D341Med (cell line): ENCODE measurements around the gene TACC3.

Experiments used
- DNase-seq: peaks from one replicate; pipeline ENCODE4 v3.0.0; 2012; ENCODE audit warnings: low spot score

TACC3 gene

GRCh38 chr4:1746919-1747602 is 25.7 kb downstream of the TACC3 start:
- no peak for DNase-seq

- DNase-seq, result no peak
Observed at GRCh38 chr4:1747603-1747967, 26.3 kb downstream of the TACC3 start.

DNA sequence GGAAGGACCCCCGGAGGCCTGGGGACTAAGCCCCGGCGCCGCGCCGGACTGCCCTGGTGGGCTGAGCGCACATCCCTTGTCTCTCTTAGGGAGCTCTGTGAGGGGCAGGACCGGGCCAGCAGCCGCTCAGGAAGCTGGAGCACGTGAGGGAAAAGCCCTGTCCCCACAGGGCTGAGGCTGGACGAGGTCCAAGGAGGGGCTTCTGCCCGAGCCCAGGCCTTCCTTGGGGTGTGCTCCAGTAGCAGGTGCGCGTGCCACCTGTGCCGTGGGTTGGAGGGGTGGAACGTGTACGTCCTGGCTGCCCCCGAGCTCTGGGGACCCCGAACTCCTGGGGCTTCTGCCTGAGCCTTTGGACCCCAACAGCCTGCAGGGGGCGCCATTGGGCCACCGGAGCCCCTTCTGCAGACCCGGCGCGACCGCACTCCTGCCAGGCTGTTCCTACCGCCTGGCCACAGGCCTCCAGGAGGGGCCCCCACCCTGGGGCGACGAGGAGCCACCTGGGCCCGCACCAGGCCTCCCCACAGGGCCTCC is 27.2 kb downstream of the TACC3 start:
- DNase-seq, result peak; percentile 97

GRCh38 chr4:1749370-1749769 is 28.0 kb downstream of the TACC3 start:
- no peak for DNase-seq

- DNase-seq, result no peak
Observed at GRCh38 chr4:1749826-1750225, 28.5 kb downstream of the TACC3 start.

GRCh38 chr4:1750381-1751154 is 29.2 kb downstream of the TACC3 start:
- no peak for DNase-seq

- no peak for DNase-seq
Observed at GRCh38 chr4:1751155-1751918, 30.0 kb downstream of the TACC3 start.

- DNase-seq, result no peak
Observed at GRCh38 chr4:1751919-1752283, 30.6 kb downstream of the TACC3 start.

GRCh38 chr4:1752284-1753041 is 31.1 kb downstream of the TACC3 start:
- DNase-seq, result no peak

DNA sequence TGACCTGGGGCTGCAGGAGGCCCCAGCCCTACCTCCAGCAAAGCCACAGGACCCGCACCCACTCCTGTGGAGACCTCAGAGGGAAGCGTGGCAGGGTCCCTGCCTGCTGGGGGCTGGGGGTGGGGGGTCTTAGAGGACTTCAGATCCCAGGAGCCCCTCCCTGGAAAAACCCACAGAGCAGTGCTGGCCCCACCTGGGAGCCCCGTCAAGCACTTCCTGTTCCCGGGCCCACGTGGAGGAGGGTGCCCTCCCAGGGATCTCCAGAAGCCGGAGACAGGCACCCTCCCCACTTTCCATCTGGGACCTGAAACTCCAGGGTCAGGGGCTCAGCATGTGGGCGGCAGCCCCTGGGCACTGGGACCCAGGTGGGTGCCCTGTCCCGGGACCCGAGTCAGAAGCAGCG is 32.0 kb downstream of the TACC3 start:
- no peak for DNase-seq

DNA sequence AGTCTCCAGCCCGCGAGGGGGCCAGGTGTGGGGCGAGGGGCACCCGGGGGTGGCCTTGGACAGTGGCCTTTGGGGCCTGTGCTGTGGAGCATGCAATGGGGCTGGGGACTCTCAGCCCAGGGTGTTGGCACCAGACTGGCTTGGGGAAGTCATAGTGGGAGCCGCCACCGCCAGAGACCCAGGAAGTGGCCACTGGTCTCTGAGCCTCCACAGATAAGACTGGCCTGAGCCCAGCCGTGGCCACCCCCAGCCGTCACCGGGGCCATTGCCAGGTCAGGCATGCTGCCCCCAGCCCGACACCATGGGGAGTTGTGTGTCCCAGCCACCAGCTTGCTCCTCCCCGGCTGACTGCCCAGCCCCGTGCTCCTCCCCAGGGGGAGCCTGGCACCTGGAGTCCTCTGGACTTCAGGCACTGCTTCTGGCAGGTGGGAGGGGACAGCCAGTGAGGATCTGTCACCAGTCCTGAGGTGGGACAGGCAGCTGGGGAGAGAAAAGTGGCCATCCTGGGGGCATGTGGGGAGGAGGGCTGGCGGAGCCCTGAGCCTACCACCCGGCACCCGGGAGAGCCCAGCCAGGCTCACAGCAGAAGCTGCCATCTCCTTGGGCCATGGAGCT is 32.5 kb downstream of the TACC3 start:
- DNase-seq, result no peak

GRCh38 chr4:1754336-1754735 is 33.0 kb downstream of the TACC3 start:
- DNase-seq, result no peak

DNA sequence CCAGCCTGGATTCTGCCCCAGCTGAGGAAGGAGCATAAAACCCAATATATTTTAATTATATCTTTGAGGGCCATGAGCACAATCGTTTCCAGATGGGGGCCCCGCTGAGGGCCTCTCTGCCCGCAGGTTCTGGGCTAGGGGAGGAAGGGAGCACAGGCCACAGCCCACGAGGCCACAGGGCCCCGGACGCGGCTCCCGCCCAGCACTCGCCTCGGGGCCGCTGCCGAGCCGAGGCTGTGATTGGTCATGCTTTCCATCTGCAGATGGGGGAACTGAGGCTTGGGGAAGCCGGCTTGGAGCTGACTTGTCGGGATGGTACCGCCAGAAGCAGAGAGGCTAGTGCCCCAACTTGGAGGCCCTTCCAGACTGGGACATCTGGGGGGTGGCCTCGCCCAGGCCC is 34.0 kb downstream of the TACC3 start:
- DNase-seq, result no peak

GRCh38 chr4:1756079-1756478 is 34.8 kb downstream of the TACC3 start:
- no peak for DNase-seq

DNA sequence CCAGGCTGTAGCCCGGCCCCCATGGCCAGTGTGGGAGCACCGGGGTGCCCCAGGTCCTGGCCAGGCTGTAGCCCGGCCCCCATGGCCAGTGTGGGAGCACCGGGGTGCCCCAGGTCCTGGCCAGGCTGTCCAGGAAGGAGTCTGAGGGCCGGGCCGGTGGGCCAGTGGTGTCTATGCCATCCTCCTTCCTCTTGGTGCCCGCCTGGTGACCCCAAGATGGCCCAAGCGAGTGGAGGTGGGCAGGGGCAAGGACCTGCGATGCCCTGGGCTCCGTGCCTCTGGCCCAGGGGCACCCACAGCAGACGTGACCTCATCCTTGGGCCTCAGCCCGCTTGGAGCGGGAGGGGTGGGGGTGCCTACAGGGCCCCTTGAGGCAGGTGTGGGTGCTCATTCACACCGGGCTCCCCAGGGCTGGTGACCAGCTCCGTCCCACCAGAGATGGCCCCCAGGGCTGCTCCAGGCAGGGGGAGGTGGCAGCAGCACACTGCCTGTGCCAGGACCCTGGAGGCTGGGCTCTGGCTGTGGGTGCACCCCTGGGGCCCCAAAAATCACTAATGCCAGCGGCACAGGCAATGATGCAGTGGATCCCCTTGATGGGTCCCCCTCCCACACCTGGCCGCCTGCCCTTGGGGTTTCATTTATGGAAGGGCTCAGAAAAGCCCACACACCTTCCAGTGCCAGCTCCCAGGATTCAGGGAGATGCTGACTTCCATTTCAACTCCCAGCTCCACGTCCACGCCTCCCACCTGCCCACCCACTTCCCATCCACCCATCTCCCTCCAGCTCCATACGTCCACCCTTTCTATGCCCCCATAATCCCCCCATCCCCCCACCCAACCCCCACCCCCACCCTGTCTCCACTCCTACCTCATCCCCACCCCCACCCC is 35.8 kb downstream of the TACC3 start:
- no peak for DNase-seq

DNA sequence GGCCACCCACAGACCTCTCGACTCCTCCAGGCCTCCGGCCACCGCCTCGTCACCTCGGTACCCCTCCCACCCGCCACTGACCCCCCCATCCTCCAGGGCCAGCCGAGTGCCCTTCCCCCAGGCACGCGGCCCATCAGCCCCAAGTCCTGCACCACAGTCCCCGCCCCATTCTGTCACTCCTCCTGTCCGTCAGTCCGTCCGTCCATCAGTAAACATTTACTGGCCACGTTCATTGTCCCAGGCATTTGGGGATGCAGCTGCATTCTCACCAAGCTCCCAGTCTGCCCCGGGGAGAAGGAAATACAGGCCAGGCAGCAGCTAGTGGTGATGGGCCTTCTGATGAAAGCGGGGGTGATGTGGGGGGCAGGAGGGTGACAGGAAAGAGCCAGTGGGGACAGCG is 36.5 kb downstream of the TACC3 start:
- no peak for DNase-seq

DNA sequence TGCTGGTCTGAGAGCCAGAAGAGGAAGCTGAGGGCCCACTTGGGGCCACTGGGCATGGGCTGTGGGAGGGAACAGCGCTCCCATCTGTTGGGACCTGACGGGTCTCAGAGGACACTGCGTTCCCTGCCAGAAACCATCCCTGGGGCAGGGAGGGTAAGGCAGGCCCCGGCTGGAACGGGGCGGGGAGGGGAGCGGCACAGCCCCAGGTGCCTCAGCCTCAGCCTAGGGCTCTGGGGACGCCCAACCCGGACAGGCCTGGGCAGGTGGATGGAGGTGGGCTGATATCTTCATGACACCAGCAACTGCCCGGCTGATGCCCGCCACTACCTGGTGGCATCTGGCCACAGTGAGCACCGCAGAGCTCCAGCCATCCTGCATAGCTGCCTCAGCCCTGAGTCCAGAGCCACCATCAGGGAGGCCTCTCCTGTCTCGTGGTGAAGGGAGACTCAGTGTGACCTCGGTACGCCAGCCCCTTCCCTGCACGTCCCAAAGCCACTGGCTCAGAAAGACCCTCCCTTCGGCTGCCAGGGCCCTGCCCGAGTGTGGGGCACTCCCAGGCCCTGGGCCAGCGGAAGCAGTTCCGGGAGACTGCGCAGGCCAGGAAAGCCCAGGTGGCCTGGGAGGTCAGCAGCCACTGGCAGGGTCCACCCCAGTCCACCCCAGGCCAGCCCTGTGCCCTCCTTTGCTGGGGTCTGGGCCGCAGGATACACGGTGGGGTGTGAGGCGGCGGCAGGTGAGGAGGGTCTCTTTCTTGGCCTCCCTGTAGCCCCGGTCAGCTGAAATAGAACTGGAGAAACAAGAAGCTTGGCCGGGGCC is 37.2 kb downstream of the TACC3 start:
- no peak for DNase-seq

- no peak for DNase-seq
Observed at GRCh38 chr4:1759170-1759817, 38.0 kb downstream of the TACC3 start.

DNA sequence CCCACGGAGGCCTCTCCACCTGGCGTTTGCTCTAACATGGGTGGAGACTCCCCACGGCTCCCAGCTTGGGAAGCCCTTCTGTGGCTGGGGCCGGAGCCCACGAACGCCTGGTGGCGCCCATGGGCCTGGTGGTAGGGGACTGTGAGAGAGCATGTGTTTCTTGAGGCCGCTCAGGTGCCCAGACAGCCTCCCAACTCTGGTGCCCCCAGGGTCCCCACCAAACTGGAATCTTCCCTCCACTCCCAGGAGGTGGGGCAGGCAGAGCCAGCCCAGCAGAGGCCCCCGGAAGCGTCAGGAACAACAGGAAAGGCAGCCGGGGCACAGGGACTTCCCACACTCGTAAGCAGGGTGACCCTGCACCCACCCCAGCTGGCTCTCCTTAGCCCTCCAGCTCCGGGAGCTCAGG is 38.5 kb downstream of the TACC3 start:
- DNase-seq, result no peak
